Activated CD4-positive, alpha-beta T cell treated with anti-CD3 and anti-CD28 coated beads, Interleukin-2, amount 10 ng/mL, durations not matched to agents 7 days and 5 days (primary cell): ENCODE results near the gene HCRTR2. TPM values are rescaled to one million over a fixed set of nuclear protein-coding genes. Genes with fewer than 3 reads are reported as not detected.

Experiments used
- CTCF ChIA-PET: fragments of 350-600 bp; sonication (Branson Sonifier 250); formaldehyde crosslinking; loops from one replicate; lab custom pipeline; 2021; ENCODE audit warnings: antibody characterized with exemption; lab: Charles Lee
- POLR2A ChIA-PET: fragments of 350-600 bp; sonication (Branson Sonifier 250); formaldehyde crosslinking; loops from one replicate; lab custom pipeline; 2021; ENCODE audit warnings: antibody characterized with exemption; lab: Charles Lee
- DNase-seq: peaks from one replicate; pipeline ENCODE4 v3.0.0-alpha.2; 2020
- H3K27ac Mint-ChIP-seq: one replicate; pipeline ENCODE4 v1.8.0; 2021; ENCODE audit warnings: mild to moderate bottlenecking, moderate library complexity, mixed read lengths
- H3K27me3 Mint-ChIP-seq: one replicate; pipeline ENCODE4 v1.8.0; 2021; ENCODE audit warnings: mixed read lengths
- H3K36me3 Mint-ChIP-seq: one replicate; pipeline ENCODE4 v1.8.0; 2021; ENCODE audit warnings: low read depth, mixed read lengths
- H3K4me1 Mint-ChIP-seq: one replicate; pipeline ENCODE4 v1.8.0; 2021; ENCODE audit warnings: mixed read lengths
- H3K4me3 Mint-ChIP-seq: one replicate; pipeline ENCODE4 v1.8.0; 2021; ENCODE audit warnings: mild to moderate bottlenecking, moderate library complexity, mixed read lengths
- H3K9me3 Mint-ChIP-seq: one replicate; pipeline ENCODE4 v1.8.0; 2021; ENCODE audit warnings: mixed read lengths
- total RNA-seq, 2 experiments: library from RNA; stranded (reverse); gene quantifications; one replicate each; pipeline ENCODE4 v1.2.3, GENCODE V29; 2021

HCRTR2 gene
- total RNA-seq, 2 experiments from 2014 or later, result not detected

DNA sequence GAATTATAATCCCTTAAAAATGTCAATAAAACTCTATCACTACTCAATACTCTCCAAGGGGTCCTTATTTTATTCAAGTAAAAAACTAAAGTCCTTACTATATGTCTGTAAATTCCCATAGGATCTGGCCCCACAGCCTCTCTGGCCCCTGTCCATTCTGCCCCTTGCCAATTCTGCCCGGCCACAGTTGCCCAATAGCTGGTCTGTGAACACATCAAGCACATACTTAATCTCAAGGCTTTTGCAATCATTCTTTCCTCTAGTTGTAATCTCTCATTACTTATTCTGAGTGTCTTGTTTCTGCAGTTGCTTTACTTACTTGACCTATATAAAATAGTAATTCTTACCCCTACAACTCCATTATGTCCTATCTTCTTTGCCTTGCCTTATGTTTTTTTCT lies 130.4 kb downstream of the HCRTR2 start:
- CTCF ChIA-PET, result no interaction called here
- no peak overlapping the region for H3K27ac Mint-ChIP-seq
- no peaks in the 10 kb centered on the region for H3K27me3 Mint-ChIP-seq
- no peak for DNase-seq
- peaks cover 4% of the 10 kb centered on the region for H3K9me3 Mint-ChIP-seq
- POLR2A ChIA-PET, result no interaction called here
- no peaks in the 10 kb centered on the region for H3K36me3 Mint-ChIP-seq
- no peak overlapping the region for H3K4me3 Mint-ChIP-seq
- no peaks in the 10 kb centered on the region for H3K4me1 Mint-ChIP-seq

DNA sequence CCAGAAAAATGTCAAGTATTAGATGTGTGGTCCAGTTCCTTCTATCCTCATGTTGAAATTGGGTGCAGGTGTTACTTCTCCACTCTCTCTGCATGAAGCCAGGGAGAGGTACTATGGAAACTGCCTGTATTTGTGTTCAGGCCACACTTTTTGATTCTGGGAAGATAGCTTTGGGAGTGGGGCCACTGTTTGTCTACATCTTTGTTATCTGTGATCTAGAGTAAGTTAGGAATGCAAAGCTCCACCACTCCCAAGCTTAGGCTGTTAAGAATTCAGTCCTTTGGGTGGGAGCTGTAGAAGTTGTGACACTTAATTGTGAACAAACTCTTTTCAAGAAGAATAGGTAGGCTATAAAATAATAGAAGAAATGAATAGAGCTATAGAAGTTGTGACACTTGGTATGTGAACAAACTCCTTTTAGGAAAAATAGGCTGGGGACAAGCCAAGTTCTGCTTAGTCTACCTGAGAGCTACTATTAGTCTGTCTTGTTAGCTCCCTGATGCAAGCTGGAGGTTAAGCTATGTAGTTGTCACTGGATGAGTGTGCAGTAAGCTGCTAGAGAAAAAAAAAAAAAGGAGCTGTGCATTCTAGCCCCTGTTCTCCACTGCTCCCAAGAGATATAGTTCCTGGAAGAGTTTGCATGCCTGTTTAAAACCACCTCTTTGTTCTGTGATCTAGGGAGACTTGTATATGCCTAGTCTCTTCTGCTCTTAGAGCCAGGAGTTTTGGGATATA lies 145.8 kb downstream of the HCRTR2 start:
- Mint-ChIP-seq H3K4me1 (no peaks in the 10 kb centered on the region), H3K9me3 (no peaks in the 10 kb centered on the region), H3K4me3 (no peak overlapping the region), H3K27ac (no peak overlapping the region), H3K27me3 (no peaks in the 10 kb centered on the region), H3K36me3 (no peaks in the 10 kb centered on the region)
- ChIA-PET CTCF (no interaction called here), POLR2A (no interaction called here)
- DNase-seq, result no peak

DNA sequence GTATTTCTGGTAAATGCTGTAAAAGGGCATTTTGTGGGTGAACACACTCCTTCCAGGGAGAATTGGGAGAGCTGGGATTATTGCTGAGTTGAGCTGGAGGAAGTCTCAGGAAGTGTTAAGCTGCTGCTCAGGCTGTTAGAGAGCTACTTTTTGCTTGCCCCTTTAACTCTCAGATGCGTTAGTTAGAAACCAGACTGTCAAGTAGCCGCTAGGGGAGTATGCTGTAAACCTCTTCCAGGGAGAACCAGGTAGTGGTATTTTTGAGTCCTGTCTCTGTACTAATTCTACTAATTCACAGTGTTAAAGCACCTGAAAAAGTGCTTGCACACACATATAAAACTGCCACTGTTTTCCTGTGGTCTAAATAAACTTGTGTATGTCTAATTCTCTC lies 146.4 kb downstream of the HCRTR2 start:
- no peak for DNase-seq
- H3K36me3 Mint-ChIP-seq, result no peaks in the 10 kb centered on the region
- CTCF ChIA-PET, result no interaction called here
- H3K4me1 Mint-ChIP-seq, result no peaks in the 10 kb centered on the region
- H3K27ac Mint-ChIP-seq, result no peak overlapping the region
- no peaks in the 10 kb centered on the region for H3K9me3 Mint-ChIP-seq
- POLR2A ChIA-PET, result no interaction called here
- H3K4me3 Mint-ChIP-seq, result no peak overlapping the region
- H3K27me3 Mint-ChIP-seq, result no peaks in the 10 kb centered on the region

DNA sequence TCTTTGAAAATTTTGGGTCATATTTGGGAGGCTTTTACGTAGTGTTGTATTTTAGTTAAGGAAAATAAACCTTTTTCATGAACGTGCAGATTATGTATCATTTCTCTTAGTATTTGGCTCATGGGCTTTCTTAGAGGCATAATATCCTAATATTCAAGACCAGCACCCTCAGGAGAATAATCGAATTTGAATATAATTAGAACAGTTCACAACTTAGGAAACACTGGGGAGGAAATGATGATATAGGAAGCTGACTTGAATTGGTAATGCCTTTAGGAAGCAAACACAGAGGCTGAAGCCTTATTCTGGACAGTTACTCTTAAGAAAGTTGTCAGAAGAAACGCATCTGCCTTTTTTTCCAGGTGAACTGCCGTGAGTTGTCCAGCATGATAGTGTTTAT lies 152.9 kb downstream of the HCRTR2 start, which contains the start of gene GFRAL:
Gene GFRAL (plus strand): TSS at position 301 of the 400 bp plus-strand sequence. CDS start 86 bp downstream, at position 387.
- ChIA-PET CTCF (no interaction called here), POLR2A (no interaction called here)
- no peak within 1 kb of the TSS for H3K4me3 Mint-ChIP-seq
- no peak within 1 kb of the TSS for H3K27ac Mint-ChIP-seq
- H3K4me1 Mint-ChIP-seq, result no peaks in the 10 kb centered on the region
- no peaks in the 10 kb centered on the region for H3K36me3 Mint-ChIP-seq
- DNase-seq, result no peak
- no peaks in the 10 kb centered on the region for H3K9me3 Mint-ChIP-seq
- H3K27me3 Mint-ChIP-seq, result no peaks in the 10 kb centered on the region

Other genes starting within 250 kb of the HCRTR2 start
- gene GFRAL, start 153.0 kb downstream of the HCRTR2 start, total RNA-seq, result not detected